Stimulated activated naive CD8-positive, alpha-beta T cell treated with anti-CD3 and anti-CD28 coated beads, Interleukin-15, Interleukin-2, amounts not matched to agents 100 U/mL and 50 U/mL, for 24 hours (primary cell): ENCODE results near the gene RAD51AP1.

Experiments
- ATAC-seq: fragments of 150-1000 bp; cut with Tn5 transposase; one replicate; pipeline ENCODE4 v1.10.0; 2021
- DNase-seq: peaks from one replicate; pipeline ENCODE4 v3.0.0; 2021

Gene RAD51AP1

GRCh38 chr12:4552191-4552590, 13.5 kb downstream of the RAD51AP1 start:
- ATAC-seq (no peak), DNase-seq (no peak)

GRCh38 chr12:4553943-4554342, 15.3 kb downstream of the RAD51AP1 start:
- ATAC-seq, result no peak
- no peak for DNase-seq

- ATAC-seq, result no peak
- DNase-seq, result no peak
These were observed 17.1 kb downstream of the RAD51AP1 start for GRCh38 chr12:4555804-4556203.

- ATAC-seq (no peak), DNase-seq (no peak)
These were observed 18.2 kb downstream of the RAD51AP1 start for GRCh38 chr12:4556735-4557530.

GRCh38 chr12:4557586-4557985, 18.9 kb downstream of the RAD51AP1 start:
- no peak for ATAC-seq

GRCh38 chr12:4558171-4558570, 19.5 kb downstream of the RAD51AP1 start:
- no peak for ATAC-seq
- no peak for DNase-seq

More at GRCh38 chr12:4557586-4557985, 18.9 kb downstream of the RAD51AP1 start:
- no peak for DNase-seq

GRCh38 chr12:4562034-4562657, 23.5 kb downstream of the RAD51AP1 start, which contains the start of gene DYRK4:
TSS of gene DYRK4 (plus strand) at chr12:4562208. CDS start at chr12:4562246, 38 bp downstream.
- ATAC-seq, result no peak
- no peak for DNase-seq

GRCh38 chr12:4563336-4563735, 24.6 kb downstream of the RAD51AP1 start:
- ATAC-seq (no peak), DNase-seq (no peak)

- DNase-seq (no peak), ATAC-seq (no peak)
These were observed 26.1 kb downstream of the RAD51AP1 start for GRCh38 chr12:4564818-4565217.

- DNase-seq, result no peak
These were observed 27.8 kb downstream of the RAD51AP1 start for GRCh38 chr12:4566474-4566873.

GRCh38 chr12:4567073-4567881, 28.6 kb downstream of the RAD51AP1 start:
- no peak for DNase-seq

More at GRCh38 chr12:4566474-4566873, 27.8 kb downstream of the RAD51AP1 start:
- no peak for ATAC-seq

GRCh38 chr12:4569261-4569660, 30.6 kb downstream of the RAD51AP1 start:
- DNase-seq (no peak), ATAC-seq (no peak)

More at GRCh38 chr12:4567073-4567881, 28.6 kb downstream of the RAD51AP1 start:
- ATAC-seq, result no peak

GRCh38 chr12:4572680-4573079, 34.0 kb downstream of the RAD51AP1 start:
- no peak for ATAC-seq
- DNase-seq, result no peak

GRCh38 chr12:4579305-4580102, 40.8 kb downstream of the RAD51AP1 start:
- ATAC-seq (no peak), DNase-seq (no peak)

GRCh38 chr12:4580281-4580688, 41.6 kb downstream of the RAD51AP1 start:
- no peak for DNase-seq
- no peak for ATAC-seq

- ATAC-seq (no peak), DNase-seq (no peak)
These were observed 45.6 kb downstream of the RAD51AP1 start for GRCh38 chr12:4584281-4584680.

- DNase-seq (no peak), ATAC-seq (no peak)
These were observed 46.2 kb downstream of the RAD51AP1 start for GRCh38 chr12:4584896-4585295.

GRCh38 chr12:4586500-4586899, 47.8 kb downstream of the RAD51AP1 start:
- ATAC-seq (no peak), DNase-seq (no peak)

- DNase-seq (no peak), ATAC-seq (no peak)
These were observed 48.4 kb downstream of the RAD51AP1 start for GRCh38 chr12:4587108-4587507.

GRCh38 chr12:4588916-4589315, 50.2 kb downstream of the RAD51AP1 start:
- no peak for DNase-seq

GRCh38 chr12:4589941-4590340, 51.3 kb downstream of the RAD51AP1 start:
- no peak for DNase-seq
- ATAC-seq, result no peak

More at GRCh38 chr12:4588916-4589315, 50.2 kb downstream of the RAD51AP1 start:
- ATAC-seq, result no peak
